Uterus (tissue), 2 donors: ENCODE data around the gene SERPINE2.

Source experiments
- CTCF ChIP-seq, 4 experiments: fragments of 200-600 bp in 2 of 4; fragments of 450-650 bp in 2 of 4; sonication (generic) in 2 of 4; IDR thresholded peaks; one replicate each; pipeline ENCODE4 v1.5.1; 2016 to 2019; ENCODE audit warnings: antibody characterized with exemption in 4 of 4, mild to moderate bottlenecking in 2 of 4, moderate library complexity in 1 of 4
- POLR2A ChIP-seq, 2 donors: fragments of 450-650 bp; IDR thresholded peaks; one replicate each; pipeline ENCODE4 v1.6.1; 2016; ENCODE audit warnings: antibody characterized with exemption in 2 of 2, mild to moderate bottlenecking in 1 of 2, moderate library complexity in 1 of 2

- TF ChIP-seq CTCF (IDR thresholded peaks at IDR 0.05) (no peak), POLR2A (IDR thresholded peaks at IDR 0.05) (no peak)
These were observed 108.7 kb downstream of the SERPINE2 start for GRCh38 chr2:223930103-223930976.
